ENCODE results near the gene BBS9. TPM values are rescaled to one million over a fixed set of nuclear protein-coding genes. Genes with fewer than 3 reads are reported as not detected.

The BBS9 gene
- total and polyA plus RNA-seq, 2 of the 4 experiments (the other 2 are of a cell fraction), result 7.9 to 9.5 TPM

DNA sequence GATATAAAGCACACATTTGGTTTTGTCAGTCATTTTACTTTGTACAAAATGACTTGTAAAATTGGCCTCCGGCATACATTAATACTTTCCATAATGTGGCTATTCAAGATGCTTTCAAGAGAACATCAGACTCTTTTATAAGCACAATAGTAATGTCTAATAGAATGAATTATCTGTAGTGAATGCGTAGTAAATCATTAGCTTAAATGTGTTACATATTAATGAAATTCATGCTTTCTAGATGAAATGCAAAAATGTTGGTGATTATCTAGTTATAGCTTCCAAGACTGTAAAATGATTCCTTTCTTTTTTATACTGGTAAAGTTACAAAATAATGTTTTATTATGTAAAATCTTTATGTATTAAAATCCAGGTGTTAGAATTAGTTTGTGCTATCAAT lies 144.0 kb downstream of the BBS9 start:
- Histone ChIP-seq H4K91ac (ENCODE audit: insufficient read depth, low read depth, low read length) (no peak overlapping the region), H3K27me3 (ENCODE audit: control insufficient read depth, insufficient read depth, low read length) (no peaks in the 10 kb centered on the region), H4K8ac (ENCODE audit: low read depth in 2 of 2, low read length in 2 of 2) (no peak overlapping the region), H2AFZ (replicated peaks; ENCODE audit: low read length, poor library complexity) (no peak overlapping the region), H3K56ac (ENCODE audit: extremely low read depth, insufficient read depth, low read length) (no peak overlapping the region), H2AK5ac (ENCODE audit: low read depth, low read length) (no peak overlapping the region), H4K20me1 (ENCODE audit: insufficient read depth, low read length) (no peaks in the 10 kb centered on the region), H3K4ac (ENCODE audit: low read depth, low read length) (no peak overlapping the region), H3K9me1 (ENCODE audit: insufficient read depth, low read length) (no peaks in the 10 kb centered on the region), H3K79me1 (ENCODE audit: low read depth in 1 of 2, low read length in 2 of 2) (no peaks in the 10 kb centered on the region), H2AK9ac (replicated peaks; ENCODE audit: low read depth, low read length, poor library complexity) (no peak overlapping the region), H3K4me3 (ENCODE audit: insufficient read depth, low read depth, low read length) (no peak overlapping the region), H2BK20ac (ENCODE audit: low read depth, low read length) (no peak overlapping the region), H3K23ac (ENCODE audit: low read depth, low read length) (no peak overlapping the region), H4K5ac (ENCODE audit: low read depth, low read length) (no peak overlapping the region), H3K36me3 (ENCODE audit: control insufficient read depth, insufficient read depth, low read length) (no peaks in the 10 kb centered on the region), H2BK120ac (ENCODE audit: low read depth, low read length) (no peak overlapping the region), H3K14ac (replicated peaks; ENCODE audit: low read depth, low read length) (no peak overlapping the region), H3K27ac (ENCODE audit: insufficient read depth, low read length) (no peak overlapping the region), H2BK15ac (ENCODE audit: low read depth, low read length) (no peak overlapping the region), H3K18ac (ENCODE audit: low read depth, low read length) (no peak overlapping the region), H3K4me2 (ENCODE audit: low read depth, low read length) (no peak overlapping the region), H2BK5ac (ENCODE audit: low read depth, low read length, poor library complexity, severe bottlenecking) (no peak overlapping the region), H3K4me1 (ENCODE audit: control insufficient read depth, insufficient read depth, low read length) (no peaks in the 10 kb centered on the region), H3K9ac (ENCODE audit: low read depth, low read length) (no peak overlapping the region), H3K9me3 (ENCODE audit: control insufficient read depth, insufficient read depth, low read length) (peaks cover 6% of the 10 kb centered on the region; the same call in 1 of the 2 replicates)
- ATAC-seq (ENCODE audit: low read depth) (no peak), DNase-seq (no peak)
- no TSS peak for BruUV-seq (replicated peaks)
- intact Hi-C loops (cut with micrococcal nuclease), result no loop called here
- in situ Hi-C loops (cut with MboI; ENCODE audit: low sequenced_read_pairs), result no loop called here
- CTCF ChIA-PET, result no interaction called here
- WGBS, 2 experiments (ENCODE audit: extremely low coverage in 2 of 2, insufficient read length in 1 of 2), result no CpG with 5 or more reads among the region's 2 CpGs
- dilution Hi-C loops (cut with HindIII; ENCODE audit: low sequenced_read_pairs, unreplicated experiment), result no loop called here
- TF ChIP-seq, protein P1, sequence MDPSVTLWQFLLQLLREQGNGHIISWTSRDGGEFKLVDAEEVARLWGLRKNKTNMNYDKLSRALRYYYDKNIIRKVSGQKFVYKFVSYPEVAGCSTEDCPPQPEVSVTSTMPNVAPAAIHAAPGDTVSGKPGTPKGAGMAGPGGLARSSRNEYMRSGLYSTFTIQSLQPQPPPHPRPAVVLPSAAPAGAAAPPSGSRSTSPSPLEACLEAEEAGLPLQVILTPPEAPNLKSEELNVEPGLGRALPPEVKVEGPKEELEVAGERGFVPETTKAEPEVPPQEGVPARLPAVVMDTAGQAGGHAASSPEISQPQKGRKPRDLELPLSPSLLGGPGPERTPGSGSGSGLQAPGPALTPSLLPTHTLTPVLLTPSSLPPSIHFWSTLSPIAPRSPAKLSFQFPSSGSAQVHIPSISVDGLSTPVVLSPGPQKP (IDR thresholded peaks at IDR 0.05; ENCODE audit: borderline replicate concordance, low read depth, low read length), result no peak
- POLR2A ChIA-PET (ENCODE audit: unreplicated experiment), result no interaction called here
